GM10266 (cell line): Measurements from ENCODE around the gene CLTCL1.

Experiments used
- DNase-seq: peaks from one replicate; pipeline ENCODE4 v3.0.0; 2012; ENCODE audit errors: extremely low spot score
- TF ChIP-seq, protein P1 (sequence below): IDR thresholded peaks from 2 replicates; pipeline ENCODE4 v1.5.1; 2012; ENCODE audit warnings: mild to moderate bottlenecking, low read depth; ENCODE audit not compliant: control insufficient read depth, insufficient read depth; ENCODE audit errors: missing control alignments

CLTCL1 gene

DNA sequence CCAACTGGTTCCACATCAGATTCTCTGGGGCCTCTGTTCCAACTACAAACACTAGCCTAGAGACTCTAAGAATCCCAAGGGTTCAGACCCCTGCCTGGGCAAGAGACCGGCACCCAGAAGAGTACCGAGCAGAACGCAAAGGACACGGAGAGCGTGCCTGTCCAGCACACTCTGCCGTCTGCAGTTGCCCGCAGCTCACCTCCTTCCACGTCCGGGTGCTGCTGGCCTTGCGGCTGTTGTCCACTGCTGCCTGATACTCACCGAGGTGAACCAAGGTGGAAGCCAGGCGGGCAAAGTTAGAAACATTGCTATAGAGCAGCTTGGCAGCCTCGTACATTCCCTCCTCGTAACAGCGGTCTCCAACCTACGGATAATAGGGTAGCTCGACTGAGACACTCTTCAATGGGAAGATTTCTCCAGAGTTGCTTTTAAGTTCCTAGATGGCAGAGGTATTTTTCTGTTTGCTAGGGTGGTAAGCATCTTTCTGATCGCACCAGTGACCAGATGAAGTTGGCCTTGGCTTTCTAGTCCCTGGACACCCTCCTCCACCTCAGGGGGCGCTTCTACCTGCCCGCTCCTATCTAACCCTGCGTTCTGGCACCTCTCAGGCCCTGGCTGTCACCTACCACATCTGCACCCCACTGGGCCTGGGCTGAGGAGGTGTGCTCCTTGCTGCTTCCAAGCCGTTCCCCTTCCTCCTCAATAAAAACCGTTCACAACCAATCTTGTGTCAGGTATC lies 90.2 kb downstream of the CLTCL1 start:
- DNase-seq = no peak
- TF ChIP-seq, protein P1, sequence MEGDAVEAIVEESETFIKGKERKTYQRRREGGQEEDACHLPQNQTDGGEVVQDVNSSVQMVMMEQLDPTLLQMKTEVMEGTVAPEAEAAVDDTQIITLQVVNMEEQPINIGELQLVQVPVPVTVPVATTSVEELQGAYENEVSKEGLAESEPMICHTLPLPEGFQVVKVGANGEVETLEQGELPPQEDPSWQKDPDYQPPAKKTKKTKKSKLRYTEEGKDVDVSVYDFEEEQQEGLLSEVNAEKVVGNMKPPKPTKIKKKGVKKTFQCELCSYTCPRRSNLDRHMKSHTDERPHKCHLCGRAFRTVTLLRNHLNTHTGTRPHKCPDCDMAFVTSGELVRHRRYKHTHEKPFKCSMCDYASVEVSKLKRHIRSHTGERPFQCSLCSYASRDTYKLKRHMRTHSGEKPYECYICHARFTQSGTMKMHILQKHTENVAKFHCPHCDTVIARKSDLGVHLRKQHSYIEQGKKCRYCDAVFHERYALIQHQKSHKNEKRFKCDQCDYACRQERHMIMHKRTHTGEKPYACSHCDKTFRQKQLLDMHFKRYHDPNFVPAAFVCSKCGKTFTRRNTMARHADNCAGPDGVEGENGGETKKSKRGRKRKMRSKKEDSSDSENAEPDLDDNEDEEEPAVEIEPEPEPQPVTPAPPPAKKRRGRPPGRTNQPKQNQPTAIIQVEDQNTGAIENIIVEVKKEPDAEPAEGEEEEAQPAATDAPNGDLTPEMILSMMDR = no peak

DNA sequence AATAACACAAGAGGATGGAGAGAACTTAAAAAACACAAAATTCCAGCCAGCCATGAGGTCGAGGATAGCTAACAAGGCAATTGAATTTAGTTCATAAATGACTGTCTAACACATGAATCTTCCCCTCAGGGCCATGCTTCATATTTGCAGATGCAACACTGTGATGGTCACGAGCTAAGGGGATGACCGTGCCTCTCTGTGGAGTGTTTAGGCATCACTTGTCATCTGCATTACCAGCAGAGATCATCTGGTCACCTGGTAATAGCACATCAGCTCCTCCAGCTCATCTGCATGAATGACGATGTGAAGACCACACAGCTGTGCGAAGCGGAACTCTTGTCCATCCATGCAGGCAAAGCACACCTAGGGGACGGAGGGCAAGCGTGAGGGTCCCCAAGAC lies 92.0 kb downstream of the CLTCL1 start:
- no peak for DNase-seq
- TF ChIP-seq, protein P1 = no peak

DNA sequence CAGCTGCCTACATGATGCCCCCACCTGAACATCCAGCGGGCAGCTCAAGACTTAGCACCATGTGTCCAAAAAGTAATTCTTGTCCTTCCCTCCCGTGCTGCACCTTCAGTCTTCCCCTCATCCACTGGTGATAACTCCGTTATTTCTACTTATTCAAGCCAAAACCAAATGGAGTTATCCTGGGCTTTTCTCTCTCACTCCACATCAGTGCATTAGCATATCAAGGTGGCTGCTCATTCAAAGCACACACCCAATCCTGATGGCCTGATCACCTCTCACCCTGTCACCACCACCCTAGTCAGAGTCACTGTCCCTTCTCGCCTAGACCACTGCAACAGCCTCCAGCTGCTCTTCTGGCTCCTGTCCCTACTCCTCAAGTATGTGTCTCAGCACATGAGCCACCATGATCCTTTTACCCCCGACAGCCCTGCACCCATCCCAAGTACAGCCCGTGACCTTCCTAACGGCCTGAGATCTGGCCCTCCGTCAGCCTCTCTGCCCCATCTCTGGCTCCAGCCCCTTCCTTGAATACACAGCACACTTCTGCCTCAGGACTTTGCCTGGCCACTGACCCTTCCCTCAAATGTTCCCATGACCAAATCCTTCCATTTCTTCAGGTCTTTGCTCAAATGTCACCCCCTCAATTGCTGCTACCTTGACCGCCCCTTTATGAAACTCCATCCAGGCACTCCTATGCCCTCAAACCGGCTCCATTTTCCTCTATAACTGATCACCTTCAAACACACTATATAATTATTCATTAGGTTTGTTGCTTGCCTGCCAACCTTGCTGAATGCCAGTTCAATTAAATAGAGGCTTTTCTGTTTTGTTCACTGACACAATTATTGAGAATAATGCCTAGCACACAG lies 93.3 kb downstream of the CLTCL1 start:
- DNase-seq = no peak
- TF ChIP-seq, protein P1 = no peak

DNA sequence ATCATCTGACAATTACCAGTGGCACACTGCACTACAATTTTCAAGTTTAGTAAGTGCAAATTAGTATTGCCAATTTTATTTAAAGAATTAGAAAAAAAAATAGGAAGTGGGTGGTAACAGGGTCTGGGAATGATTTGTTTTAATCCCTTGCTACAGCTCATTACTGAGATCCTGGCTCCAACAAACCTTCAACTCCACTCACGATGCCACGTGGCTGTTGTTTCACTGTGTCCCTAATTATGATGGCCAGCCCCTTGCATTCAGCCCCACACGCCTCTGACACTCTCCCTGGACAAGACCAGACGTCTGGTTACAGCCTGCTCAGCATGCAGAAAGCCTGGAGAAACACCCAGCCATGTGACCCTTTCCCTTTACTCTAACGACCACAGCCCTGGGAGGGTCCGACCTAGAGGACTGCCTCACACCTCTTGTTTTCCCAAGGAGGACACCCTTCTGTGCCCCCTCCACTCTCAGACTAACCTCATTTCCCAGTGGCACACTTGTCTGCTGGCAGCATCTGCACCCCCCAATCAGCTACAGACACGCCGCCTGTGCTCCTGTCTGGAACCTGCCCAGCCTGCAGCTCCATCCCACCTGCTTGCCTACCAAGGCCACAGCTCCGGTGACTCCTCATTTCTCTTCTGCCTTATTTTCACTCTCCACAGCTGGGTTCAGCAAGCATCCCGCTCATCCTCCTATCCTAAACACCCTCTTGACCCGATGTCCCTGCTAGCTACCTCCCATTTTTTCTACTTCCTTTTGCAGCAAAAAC lies 94.5 kb downstream of the CLTCL1 start:
- TF ChIP-seq, protein P1 = no peak
- DNase-seq = no peak

DNA sequence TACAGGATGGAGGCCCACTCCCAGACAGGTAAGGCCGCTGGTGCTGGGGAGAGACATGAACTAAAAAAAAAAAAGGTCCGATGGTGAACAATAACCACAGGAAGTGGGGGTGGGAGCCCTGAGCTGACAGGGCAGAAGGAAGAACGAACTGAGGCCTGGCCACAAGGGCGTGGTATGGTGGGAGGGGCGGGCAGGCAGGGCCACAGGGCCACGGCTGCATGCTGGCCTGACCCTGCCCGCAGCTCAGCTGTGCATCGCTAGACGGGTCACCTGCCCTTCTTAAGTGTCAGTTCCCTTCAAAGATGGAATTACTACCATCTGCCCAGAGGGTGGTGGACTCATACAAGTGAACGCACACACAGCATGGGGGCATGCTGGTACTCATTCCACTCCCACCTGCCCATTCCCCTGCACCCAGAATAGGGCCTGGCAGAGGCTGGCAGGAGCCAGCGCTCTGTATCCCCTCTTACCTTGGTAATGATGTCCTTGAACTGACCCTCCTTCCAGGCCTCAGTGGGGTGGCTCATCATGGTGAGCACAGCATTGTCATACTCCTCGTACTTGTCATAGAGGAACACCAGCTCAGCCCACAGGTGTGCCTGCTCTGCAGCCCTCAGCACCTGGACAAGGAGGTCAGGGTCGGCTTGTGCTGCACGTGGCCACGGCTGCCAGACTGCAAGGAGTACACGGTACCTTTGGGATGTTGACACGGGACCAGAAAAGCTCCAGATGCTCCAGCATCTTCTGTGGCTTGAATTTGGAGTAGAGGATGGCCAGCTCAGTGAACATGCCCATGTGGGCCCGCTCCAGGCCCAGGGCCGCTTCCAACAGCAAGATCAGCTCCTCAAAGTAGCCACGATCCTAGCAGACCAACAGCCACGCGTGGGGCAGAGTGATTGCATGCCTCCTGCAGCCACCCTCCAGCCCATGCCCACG lies 95.5 kb downstream of the CLTCL1 start:
- TF ChIP-seq, protein P1 = no peak

DNA sequence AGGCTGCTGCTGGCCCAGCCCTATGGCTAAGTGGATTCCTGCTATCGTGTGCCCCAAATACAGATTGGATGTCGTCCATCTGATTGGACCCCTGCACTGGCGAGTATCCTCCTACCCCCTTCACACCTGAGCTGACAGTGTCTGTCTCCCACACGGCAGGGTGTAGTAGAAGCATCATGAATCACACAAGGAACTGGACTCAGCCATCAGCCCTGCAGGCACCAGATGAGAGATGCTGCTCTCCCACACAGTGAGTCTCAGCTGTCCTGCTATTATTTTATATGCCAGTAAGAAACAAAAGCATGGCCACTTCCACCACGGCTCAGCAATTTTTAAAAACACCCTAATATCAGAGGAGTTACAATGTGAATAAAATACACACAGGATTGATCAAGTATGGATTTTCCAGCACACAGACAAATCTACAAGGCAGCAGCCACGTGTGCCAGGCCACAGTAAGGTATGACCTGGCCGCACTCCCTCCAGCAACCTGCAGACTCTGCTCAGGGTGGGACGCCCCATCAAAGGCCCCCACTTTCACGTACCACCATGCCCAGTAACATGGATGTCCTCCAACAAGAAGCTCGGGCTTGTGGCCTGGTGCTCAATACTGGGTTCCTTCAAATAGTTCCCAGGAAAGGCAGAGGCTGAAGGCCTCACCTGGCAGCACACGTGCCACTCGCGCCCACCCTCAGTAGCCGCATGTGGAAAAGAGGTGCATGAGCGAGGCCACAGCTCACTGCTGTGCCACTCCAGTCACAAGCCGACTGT lies 96.6 kb downstream of the CLTCL1 start:
- TF ChIP-seq, protein P1 = no peak

More for the DNA sequence above, 95.5 kb downstream of the CLTCL1 start:
- no peak for DNase-seq

More for the DNA sequence above, 96.6 kb downstream of the CLTCL1 start:
- DNase-seq = no peak
